GM15510 (cell line): Measurements from ENCODE around the gene PYY.

Experiments
- POLR2A ChIP-seq: IDR thresholded peaks from 3 replicates; pipeline ENCODE4 v1.6.1; 2011; ENCODE audit warnings: borderline replicate concordance; ENCODE audit not compliant: insufficient read length; ENCODE audit errors: extremely low read depth

The PYY gene

DNA sequence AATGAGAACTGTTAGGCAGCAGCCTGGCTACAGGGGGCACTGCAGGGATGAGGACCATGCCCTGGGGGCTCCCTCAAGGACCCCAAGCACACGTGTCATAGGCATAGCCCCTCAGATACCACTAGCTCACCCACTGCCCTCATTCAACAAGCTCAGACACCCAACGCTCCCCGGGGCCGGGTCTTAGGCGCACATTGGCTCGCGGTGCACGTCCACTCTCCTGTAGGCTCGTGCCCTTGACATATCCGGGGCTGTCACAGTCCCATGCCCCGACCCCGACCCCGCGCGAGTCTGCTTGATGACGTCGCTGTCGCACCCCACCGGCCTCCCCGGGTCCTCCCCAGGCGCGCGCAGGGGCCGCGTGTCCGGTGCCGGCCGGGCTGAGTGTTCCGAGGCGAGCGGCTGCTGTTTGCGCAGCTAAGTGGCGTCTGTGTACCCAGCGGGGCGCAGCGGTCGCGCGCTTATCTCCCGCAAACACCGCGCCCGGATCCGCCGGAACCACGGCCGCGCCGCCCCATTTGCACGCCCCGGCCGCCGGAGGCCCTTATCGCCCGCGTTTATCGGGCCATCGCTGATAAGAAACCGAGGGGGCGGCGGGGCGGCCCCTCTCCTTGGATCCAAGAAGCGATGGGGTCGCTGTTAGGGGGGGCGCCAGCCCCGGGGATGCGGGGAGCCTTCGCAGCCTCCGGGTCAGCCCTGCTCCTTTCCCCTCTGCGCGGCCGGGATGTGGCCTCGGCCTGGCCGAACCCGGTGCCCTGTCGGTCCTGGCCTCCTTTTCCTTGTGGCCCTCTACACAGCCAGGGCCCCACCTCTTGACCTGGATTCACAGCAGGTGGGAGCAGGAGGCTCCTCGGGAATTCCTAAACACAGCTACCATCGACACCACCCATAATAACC, 30.0 kb upstream of the PYY start:
- no peak for TF ChIP-seq POLR2A

DNA sequence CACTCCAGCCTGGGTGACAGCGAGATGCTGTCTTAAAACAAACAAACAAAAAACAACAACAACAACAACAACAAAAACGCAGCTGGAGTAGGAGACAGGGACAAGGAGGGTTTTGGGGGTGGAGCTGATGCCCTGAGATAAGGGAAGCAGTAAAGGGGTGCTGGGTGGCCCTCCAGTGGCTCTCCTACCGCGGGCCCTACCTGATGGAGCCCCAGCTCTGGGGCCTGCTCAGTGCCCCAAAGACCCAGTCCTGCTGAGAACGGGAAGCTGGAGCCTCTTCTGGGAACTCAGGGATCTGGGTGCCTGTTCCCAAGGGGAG, 29.4 kb upstream of the PYY start:
- no peak for TF ChIP-seq POLR2A

- no peak for TF ChIP-seq POLR2A
Observed at GRCh38 chr17:43982171-43982570, 28.4 kb upstream of the PYY start.

DNA sequence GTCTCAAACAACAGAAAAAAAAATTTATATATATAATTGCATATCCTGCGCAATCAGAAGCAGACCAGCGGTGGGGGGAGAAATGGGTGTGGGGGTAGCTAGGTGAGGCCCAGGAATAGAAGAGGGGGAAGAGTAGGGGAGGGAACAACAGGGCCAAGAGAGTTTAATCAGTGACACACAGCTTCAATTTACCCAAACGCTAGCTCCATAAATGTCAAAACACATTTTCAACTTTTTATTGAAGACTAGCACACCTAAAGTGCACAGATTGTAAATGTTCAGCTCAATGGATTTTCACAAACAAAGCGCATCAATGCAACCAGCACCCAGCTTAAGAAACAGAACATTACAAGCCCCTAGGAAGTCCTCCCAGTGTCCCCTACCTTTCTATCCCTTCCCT, 25.9 kb upstream of the PYY start:
- TF ChIP-seq POLR2A, result no peak

- no peak for TF ChIP-seq POLR2A
Observed at GRCh38 chr17:43979011-43979410, 25.3 kb upstream of the PYY start.

GRCh38 chr17:43978078-43978477, 24.3 kb upstream of the PYY start:
- TF ChIP-seq POLR2A, result no peak

- no peak for TF ChIP-seq POLR2A
Observed at GRCh38 chr17:43976963-43977837, 23.5 kb upstream of the PYY start.

DNA sequence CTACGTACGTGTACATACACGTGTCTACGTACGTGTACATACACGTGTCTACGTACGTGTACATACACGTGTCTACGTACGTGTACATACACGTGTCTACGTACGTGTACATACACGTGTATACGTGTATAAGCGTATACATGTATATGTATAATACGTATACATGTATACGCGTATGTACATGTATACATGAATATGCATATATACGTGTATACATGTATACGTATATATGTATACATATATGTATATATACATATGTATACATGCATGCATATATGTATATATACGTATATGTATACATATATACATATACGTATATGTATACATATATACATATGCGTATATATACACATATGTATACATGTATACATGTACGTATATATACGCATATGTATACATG, 22.2 kb upstream of the PYY start:
- TF ChIP-seq POLR2A, result no peak

GRCh38 chr17:43974382-43975266, 20.9 kb upstream of the PYY start:
- TF ChIP-seq POLR2A, result no peak

GRCh38 chr17:43970366-43970765, 16.6 kb upstream of the PYY start:
- no peak for TF ChIP-seq POLR2A

- no peak for TF ChIP-seq POLR2A
Observed at GRCh38 chr17:43967251-43967875, 13.6 kb upstream of the PYY start.

- no peak for TF ChIP-seq POLR2A
Observed at GRCh38 chr17:43966276-43966675, 12.5 kb upstream of the PYY start.

- TF ChIP-seq POLR2A, result no peak
Observed at GRCh38 chr17:43962479-43962878, 8.7 kb upstream of the PYY start.

- TF ChIP-seq POLR2A, result no peak
Observed at GRCh38 chr17:43961954-43962353, 8.2 kb upstream of the PYY start.
